ENCODE results near the gene MVB12A. TPM values are rescaled to one million over a fixed set of nuclear protein-coding genes. Genes with fewer than 3 reads are reported as not detected.

Gene MVB12A
- total RNA-seq, 3 donors from 2014 or later (not counting 1 experiment from before 2014, with no cell fraction given) = 28.4 to 30.1 (median 29.4) TPM

DNA sequence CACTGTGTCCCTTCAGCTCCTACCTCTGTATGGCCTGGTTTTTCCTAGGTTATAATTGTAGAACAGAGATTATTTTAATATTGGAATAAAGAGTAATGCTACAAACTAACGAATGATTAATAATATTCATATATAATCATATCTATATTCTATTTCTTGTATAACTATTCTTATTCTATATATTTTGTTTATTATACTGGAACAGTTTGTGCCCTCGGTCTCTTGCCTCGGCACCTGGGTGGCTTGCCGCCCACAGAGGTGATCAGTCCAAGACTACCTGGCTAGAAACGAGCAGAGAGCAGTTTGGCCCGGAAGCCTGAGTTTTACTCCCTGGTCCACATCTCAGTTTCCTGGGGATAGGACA, 46.6 kb downstream of the MVB12A start:
- no peaks in the 10 kb centered on the region for H3K36me3 Mint-ChIP-seq
- H3K27me3 Mint-ChIP-seq (ENCODE audit: low read depth in 2 of 2) = no peaks in the 10 kb centered on the region
- peaks cover 25% of the 10 kb centered on the region for H3K4me1 ChIP-seq (ENCODE audit: control insufficient read depth, insufficient read depth, low read length)
- peaks cover 25 to 32% of the 10 kb centered on the region in 2 donors for H3K4me1 Mint-ChIP-seq
- WGBS (ENCODE audit: insufficient coverage) = 66% methylated on average over 5 of the region's 6 CpGs
- TF ChIP-seq CTCF (IDR thresholded peaks at IDR 0.05) = peak; percentile 14
- H3K27ac Mint-ChIP-seq = no peak overlapping the region
- no peaks in the 10 kb centered on the region for H3K27me3 ChIP-seq (ENCODE audit: control insufficient read depth, insufficient read depth, low read length)
- ATAC-seq (no peak), DNase-seq (no peak)
- no peaks in the 10 kb centered on the region for H3K9me3 Mint-ChIP-seq
- H3K9me3 ChIP-seq (ENCODE audit: control insufficient read depth, insufficient read depth, low read length) = no peaks in the 10 kb centered on the region
- H3K4me3 Mint-ChIP-seq = no peak overlapping the region
- H3K36me3 ChIP-seq (ENCODE audit: control insufficient read depth, insufficient read depth, low read length) = no peaks in the 10 kb centered on the region
- intact Hi-C loops (cut with micrococcal nuclease) = loop anchor here (1.0 to 5.0 kb wide), 2 partner anchors 120 to 694 kb away; no protein-coding TSS in a partner anchor
- H3K27ac ChIP-seq (ENCODE audit: low read length) = no peak overlapping the region
- H3K4me3 ChIP-seq (ENCODE audit: low read length) = no peak overlapping the region

DNA sequence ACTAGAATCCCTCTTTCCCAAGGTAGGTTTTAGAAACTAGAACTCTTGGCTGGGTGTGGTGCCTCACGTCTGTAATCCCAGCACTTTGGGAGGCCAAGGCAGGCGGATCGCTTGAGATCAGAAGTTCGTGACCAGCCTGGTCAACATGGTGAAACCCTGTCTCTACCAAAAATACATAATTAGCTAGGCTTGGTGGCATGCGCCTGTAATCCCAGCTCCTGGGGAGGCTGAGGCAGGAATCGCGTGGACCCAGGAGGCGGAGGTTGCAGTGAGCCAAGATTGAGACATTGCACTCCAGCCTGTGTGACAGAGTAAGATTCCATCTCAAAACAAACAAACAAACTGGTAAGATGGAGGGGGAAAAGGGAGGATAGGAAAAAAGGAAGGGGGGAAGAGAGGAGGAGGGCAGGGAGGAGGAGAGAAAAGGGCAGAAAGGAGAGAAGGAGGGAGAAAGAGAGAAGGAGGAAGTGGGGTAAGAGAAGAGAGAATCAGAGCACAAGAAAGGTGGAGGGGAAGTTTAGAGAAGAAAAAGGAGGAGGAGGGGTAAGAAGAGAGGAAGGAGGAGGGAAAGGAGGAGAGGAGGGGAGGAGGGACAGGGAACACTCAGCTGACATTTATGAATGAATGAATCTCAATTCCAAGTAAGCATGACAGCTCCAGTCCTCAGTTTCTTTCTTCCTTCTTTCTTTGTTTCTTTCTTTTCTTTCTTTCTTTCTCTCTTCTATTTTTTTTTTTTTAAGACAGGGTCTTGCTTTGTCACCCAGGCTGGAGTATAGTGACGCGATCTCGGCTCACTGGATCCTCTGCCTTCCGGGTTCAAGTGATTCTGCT, 47.8 kb downstream of the MVB12A start:
- no peaks in the 10 kb centered on the region for H3K9me3 ChIP-seq (ENCODE audit: control insufficient read depth, insufficient read depth, low read length)
- no peak overlapping the region for H3K4me3 ChIP-seq (ENCODE audit: low read length)
- ATAC-seq (no peak), DNase-seq (no peak)
- H3K36me3 ChIP-seq (ENCODE audit: control insufficient read depth, insufficient read depth, low read length) = no peaks in the 10 kb centered on the region
- no peak for TF ChIP-seq CTCF (IDR thresholded peaks at IDR 0.05)
- no peaks in the 10 kb centered on the region for H3K27me3 ChIP-seq (ENCODE audit: control insufficient read depth, insufficient read depth, low read length)
- H3K4me3 Mint-ChIP-seq = peak overlapping the region; percentile 31
- intact Hi-C loops (cut with micrococcal nuclease) = loop anchor here (5.0 kb wide), 1 partner anchor 695 kb away; no protein-coding TSS in a partner anchor
- H3K4me1 ChIP-seq (ENCODE audit: control insufficient read depth, insufficient read depth, low read length) = peaks cover 30% of the 10 kb centered on the region
- H3K27me3 Mint-ChIP-seq (ENCODE audit: low read depth in 2 of 2) = no peaks in the 10 kb centered on the region
- WGBS (ENCODE audit: insufficient coverage) = 91% methylated on average over 12 of the region's 12 CpGs
- peaks cover 25 to 36% of the 10 kb centered on the region in 2 donors for H3K4me1 Mint-ChIP-seq
- no peaks in the 10 kb centered on the region for H3K9me3 Mint-ChIP-seq
- H3K27ac ChIP-seq (ENCODE audit: low read length) = no peak overlapping the region
- H3K36me3 Mint-ChIP-seq = no peaks in the 10 kb centered on the region
- H3K27ac Mint-ChIP-seq = peak overlapping the region; percentile 36 to 63

GRCh38 chr19:17468302-17469091, 48.6 kb downstream of the MVB12A start:
- Mint-ChIP-seq H3K4me1 (peaks cover 32 to 44% of the 10 kb centered on the region in 2 donors), H3K27ac (peak overlapping the region; percentile 90 to 96), H3K9me3 (no peaks in the 10 kb centered on the region), H3K4me3 (peak overlapping the region; percentile 98), H3K27me3 (ENCODE audit: low read depth in 2 of 2) (no peaks in the 10 kb centered on the region), H3K36me3 (no peaks in the 10 kb centered on the region)
- H3K36me3 ChIP-seq (ENCODE audit: control insufficient read depth, insufficient read depth, low read length) = no peaks in the 10 kb centered on the region
- 82% methylated on average over 25 of the region's 25 CpGs for WGBS (ENCODE audit: insufficient coverage)
- ATAC-seq = no peak
- intact Hi-C loops (cut with micrococcal nuclease) = loop anchor here (5.0 kb wide), 1 partner anchor 696 kb away; no protein-coding TSS in a partner anchor
- peaks cover 38% of the 10 kb centered on the region for H3K4me1 ChIP-seq (ENCODE audit: control insufficient read depth, insufficient read depth, low read length)
- H3K27ac ChIP-seq (ENCODE audit: low read length) = peak overlapping the region; percentile 84
- no peak for DNase-seq
- TF ChIP-seq CTCF (IDR thresholded peaks at IDR 0.05) = no peak
- no peaks in the 10 kb centered on the region for H3K9me3 ChIP-seq (ENCODE audit: control insufficient read depth, insufficient read depth, low read length)
- H3K27me3 ChIP-seq (ENCODE audit: control insufficient read depth, insufficient read depth, low read length) = no peaks in the 10 kb centered on the region
- H3K4me3 ChIP-seq (ENCODE audit: low read length) = no peak overlapping the region
